OCI-LY1 (cell line): Measurements from ENCODE around the gene PDE6D.

Experiments used
- CTCF ChIP-seq: fragments of 200-600 bp; sonication (generic), shearing (Covaris generic); IDR thresholded peaks from 2 replicates; pipeline ENCODE4 v1.5.1; 2017; ENCODE audit warnings: mild to moderate bottlenecking, antibody characterized with exemption, low read length, moderate library complexity, mixed read lengths
- EZH2 ChIP-seq: fragments of 200-600 bp; sonication (generic), shearing (Covaris generic); IDR thresholded peaks from 2 replicates; pipeline ENCODE4 v1.8.0; 2017; ENCODE audit warnings: borderline replicate concordance, mixed run types, mild to moderate bottlenecking, antibody characterized with exemption, low read length, moderate library complexity, mixed read lengths

DNA sequence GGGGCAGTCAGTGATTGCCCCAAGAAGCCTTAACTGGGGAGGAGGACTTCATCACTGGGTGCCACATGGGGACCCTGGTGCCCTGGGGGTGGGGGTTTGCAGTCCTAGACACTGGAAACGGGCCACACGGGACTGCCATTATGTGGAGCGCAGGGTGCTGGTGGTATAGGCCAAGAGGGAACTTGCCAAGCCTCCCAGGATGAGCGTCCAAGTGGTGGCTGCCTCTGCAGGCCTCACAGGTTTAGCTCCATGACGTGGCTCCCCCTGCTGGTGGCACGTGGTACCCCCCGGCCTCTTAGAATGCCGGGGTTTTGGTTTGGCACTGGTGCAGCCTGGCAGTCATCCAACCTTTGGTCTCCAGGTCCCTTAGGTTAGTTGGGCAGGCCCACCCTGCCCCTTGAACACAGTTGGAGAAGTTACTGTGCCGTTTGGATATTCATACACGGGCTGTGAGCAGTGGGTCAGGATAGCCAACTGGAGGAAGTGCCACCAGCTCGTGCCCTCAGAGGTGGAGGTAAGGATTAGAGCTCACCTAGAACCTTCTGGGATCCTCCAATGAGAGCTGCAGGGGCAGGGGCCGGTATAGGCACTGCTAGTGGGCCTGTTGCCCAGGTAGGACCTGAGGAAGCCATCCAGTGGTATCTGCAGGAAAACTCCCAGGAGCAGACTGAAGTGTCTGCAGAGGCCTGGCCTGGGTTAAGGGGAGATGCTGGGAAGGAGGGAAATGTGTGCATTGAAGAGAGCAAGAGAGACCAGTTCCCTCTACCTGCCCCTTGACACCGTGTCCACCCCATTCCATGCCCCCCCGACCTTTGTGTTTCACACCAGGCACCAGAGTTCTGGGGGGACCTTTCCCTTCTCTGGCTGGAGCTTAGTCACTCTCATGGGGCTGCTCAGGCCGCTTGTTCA is 67.1 kb downstream of the PDE6D start:
- TF ChIP-seq CTCF (peak; percentile 93), EZH2 (no peak)
